GM18867 (cell line): ENCODE results near the gene EPHA8.

Experiments
- ATAC-seq: cut with Tn5 transposase; IDR thresholded peaks from one replicate; pipeline ENCODE4 v1.9.1; 2021; ENCODE audit warnings: mild to moderate bottlenecking, moderate library complexity; ENCODE audit not compliant: unreplicated experiment

The EPHA8 gene

GRCh38 chr1:22563671-22564602, 648 bp downstream of the EPHA8 start:
- ATAC-seq, result no peak

DNA sequence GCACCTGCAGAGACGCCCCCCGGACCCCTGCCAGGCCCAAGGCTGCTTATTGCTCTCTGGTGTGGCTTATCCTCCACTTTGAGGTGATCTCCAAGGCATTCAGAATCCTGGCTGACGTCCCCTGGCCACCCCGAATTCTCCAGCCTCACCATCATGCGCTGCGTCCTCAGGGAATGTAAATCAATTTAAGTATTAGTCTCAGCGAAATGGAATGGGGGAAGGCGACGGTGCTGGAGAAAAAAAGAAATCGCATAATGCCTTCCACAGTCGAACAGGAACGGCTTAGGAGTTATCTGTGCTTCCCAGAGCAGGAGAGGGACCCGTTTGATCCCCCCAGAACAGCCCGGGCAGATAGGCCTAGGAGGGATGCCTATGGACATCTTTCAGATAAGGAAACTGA, 2.9 kb downstream of the EPHA8 start:
- no peak for ATAC-seq

- ATAC-seq, result no peak
Observed at GRCh38 chr1:22567197-22567596, 3.9 kb downstream of the EPHA8 start.

GRCh38 chr1:22567994-22568393, 4.7 kb downstream of the EPHA8 start:
- ATAC-seq, result no peak

DNA sequence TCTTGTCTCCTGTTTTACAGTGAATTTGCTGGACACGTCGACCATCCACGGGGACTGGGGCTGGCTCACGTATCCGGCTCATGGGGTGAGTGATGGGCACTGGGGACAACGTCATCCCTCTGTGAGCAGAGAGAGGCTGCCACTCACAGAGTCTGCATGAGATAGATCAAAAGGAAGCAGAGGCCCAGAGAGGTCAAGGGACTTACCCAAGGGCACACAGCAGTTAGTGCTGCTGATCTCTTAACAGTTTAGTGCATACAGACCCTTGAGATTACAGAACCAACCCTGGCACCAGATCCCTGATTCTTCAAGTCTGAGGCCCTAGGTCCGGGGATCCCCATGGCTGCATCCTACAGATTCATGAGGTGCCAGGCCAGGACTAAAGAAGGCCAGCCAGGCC, 6.0 kb downstream of the EPHA8 start:
- ATAC-seq, result no peak

GRCh38 chr1:22570140-22570909, 7.0 kb downstream of the EPHA8 start:
- ATAC-seq, result no peak

GRCh38 chr1:22572818-22573217, 9.5 kb downstream of the EPHA8 start:
- no peak for ATAC-seq

- no peak for ATAC-seq
Observed at GRCh38 chr1:22573237-22573636, 9.9 kb downstream of the EPHA8 start.

- no peak for ATAC-seq
Observed at GRCh38 chr1:22575532-22576149, 12.4 kb downstream of the EPHA8 start.

DNA sequence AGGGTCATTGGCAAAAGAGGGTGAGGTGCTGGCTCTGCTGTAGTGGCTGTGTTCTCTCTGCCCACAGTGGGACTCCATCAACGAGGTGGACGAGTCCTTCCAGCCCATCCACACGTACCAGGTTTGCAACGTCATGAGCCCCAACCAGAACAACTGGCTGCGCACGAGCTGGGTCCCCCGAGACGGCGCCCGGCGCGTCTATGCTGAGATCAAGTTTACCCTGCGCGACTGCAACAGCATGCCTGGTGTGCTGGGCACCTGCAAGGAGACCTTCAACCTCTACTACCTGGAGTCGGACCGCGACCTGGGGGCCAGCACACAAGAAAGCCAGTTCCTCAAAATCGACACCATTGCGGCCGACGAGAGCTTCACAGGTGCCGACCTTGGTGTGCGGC, 12.9 kb downstream of the EPHA8 start:
- ATAC-seq, result no peak

- ATAC-seq, result no peak
Observed at GRCh38 chr1:22576617-22577016, 13.3 kb downstream of the EPHA8 start.

DNA sequence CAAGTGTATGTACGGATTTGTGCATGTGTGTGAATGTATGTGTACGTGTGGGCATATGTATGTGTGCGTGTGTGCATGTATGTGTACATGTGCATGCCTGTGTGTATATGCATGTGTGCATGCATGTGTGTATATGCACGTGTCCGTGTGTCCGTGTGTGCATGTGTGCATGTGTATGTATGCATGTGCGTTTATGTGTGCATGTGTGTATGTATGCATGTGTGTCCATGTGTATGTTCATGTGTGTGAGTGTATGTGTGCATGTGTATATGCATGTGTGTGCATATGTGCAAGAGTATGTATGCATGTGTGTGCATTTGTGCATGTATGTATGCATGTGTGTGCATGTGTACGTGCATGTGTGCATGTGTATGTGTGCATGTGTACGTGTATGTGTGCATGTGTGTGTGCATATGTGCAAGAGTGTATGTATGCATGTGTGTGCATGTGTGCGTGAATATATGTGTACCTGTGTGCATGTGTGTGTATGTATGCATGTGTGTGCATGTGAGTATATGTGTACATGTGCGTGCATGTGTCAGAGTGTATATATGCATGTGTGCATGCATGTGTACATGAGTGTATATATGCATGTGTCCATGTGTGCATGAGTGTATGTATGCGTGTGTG, 15.6 kb downstream of the EPHA8 start:
- no peak for ATAC-seq

GRCh38 chr1:22579541-22580155, 16.4 kb downstream of the EPHA8 start:
- ATAC-seq, result no peak

DNA sequence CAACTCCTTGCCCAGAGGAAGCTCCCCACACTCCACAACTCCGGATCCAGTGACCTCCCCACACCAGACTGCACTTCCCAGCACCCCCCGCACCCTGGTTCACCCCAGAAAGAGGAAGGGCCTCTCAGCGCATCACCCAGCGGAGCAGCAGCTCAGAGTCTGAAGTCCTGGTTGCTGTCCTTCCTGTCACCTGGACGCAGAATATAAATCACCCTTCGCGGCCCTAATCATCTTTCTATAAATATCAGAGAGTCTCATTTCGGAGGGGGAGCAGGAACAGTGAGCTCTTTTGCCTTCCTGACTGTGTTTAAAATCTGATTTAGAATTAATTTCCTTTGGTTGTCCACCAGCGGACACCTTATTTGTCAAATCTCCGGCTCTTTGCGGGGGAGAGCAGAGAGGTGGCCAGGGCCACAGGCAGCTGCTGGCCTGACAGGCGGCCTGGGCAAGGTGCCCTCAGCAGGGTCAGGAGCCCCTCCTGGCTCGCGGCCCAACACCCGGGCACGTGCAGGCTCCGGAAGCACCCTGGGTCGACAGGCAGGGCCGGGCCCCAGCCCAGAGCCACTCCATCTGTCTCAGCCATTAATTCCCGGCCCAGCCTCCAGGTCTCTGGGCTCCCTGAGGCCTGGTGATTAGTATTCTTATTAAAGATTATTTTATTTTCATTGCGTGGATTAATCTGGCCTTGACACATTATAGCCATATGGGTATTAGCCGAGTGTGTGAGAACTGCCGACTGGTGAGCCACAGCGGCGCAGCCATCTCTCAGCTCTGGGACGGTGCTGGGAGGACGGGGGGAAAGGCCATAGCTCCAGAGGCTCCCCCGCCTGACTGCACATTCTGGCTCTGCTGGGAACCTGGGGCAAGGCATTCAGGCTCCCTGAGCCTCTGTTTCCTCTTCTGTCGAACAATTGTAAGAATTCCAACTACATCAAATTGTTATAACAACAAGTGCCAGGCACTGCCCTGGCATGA, 19.7 kb downstream of the EPHA8 start:
- no peak for ATAC-seq

- no peak for ATAC-seq
Observed at GRCh38 chr1:22584001-22584562, 20.8 kb downstream of the EPHA8 start.

GRCh38 chr1:22584970-22585369, 21.7 kb downstream of the EPHA8 start:
- ATAC-seq, result no peak

GRCh38 chr1:22585471-22585870, 22.2 kb downstream of the EPHA8 start:
- ATAC-seq, result no peak

DNA sequence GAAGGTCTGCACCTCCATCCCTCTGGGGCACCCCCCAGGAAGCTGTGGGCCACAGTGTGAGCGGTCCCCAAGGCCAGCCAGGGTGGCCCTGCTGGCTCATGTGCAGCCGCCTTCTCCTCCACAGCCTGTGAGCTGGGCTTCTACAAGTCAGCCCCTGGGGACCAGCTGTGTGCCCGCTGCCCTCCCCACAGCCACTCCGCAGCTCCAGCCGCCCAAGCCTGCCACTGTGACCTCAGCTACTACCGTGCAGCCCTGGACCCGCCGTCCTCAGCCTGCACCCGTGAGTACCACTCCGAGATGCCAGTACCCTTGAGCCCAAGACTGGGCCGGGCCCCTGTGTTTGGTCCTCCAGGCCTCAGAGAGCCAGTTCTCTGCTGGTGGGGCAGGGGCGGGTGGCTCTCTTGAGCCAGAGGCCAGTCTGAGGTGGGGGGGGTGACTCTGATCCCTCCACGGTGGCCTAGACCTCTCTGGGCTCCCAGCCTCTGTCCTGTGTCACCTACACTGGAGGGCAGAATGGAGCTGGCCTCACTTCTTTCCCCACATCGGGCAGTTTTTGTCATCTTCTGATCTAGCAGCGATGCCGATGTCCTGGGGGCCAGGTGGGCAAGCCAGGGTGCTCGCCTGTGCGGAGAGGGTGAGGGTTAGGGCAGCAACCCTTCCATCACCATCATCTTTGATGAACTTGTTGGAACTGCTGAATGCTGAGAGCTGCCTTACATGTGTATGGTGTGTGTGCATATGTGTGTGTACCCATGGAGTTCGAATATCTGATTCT, 23.3 kb downstream of the EPHA8 start:
- ATAC-seq, result no peak
